Measurements from ENCODE around the gene ACBD4. TPM values are rescaled to one million over a fixed set of nuclear protein-coding genes. Genes with fewer than 3 reads are reported as not detected.

ACBD4 gene
- total and polyA plus RNA-seq, 2 of the 13 experiments (the other 11 are each of a cell fraction or from before 2014, with no cell fraction given) = 16.1 to 26.9 TPM

DNA sequence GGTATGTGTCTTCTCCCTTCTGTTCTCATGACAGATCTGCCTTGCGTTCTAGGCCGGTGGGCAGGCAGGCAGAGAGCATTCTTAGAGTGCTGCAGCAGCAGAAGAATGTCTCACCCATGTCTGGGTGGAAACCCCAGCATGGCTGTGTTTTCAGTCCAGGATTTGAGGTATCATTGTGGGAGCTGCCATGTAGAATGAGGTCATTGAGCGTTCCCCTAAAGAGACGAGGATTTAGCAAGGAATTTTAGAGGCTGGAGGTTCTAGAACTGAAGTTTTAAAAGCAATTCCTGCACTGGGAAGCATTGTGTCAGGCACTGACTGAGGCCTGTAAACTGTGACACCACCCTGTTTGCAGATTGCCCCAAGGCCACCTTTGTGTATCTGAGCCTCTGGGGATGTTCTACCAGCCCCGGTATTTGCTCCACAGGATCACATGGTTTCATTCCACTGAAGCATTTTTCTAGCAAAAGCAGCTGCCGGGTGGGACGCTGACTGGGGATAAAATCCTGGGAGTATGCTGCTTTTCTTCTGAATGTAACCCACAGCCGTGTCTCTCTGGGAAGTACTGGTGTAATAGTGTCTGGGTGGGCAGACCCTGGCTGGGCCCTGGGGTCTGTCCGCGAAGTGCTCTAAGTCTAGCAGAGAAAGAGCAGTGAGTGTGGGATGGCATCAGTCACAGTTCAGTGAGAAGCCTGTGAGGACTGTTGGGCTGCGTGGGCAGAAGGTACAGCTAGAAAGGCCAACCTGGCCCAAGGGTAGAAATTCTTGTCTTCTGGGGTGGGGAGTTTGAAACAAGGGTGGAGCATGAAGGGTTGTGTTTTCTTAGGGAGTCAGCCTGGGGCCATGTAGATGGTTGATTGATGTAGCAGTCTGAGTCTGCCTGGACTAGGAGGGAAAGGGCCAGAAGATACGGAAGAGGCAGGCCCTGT is 33.3 kb upstream of the ACBD4 start (continued):
- TF ChIP-seq ZSCAN21 (CRISPR knock-in tag; IDR thresholded peaks at IDR 0.05; ENCODE audit: borderline replicate concordance) (0 out of 2 replicates have a peak, but pooled peaks have one; percentile 25), ZNF468 (CRISPR knock-in tag; IDR thresholded peaks at IDR 0.05) (no peak), TCF7L2 (IDR thresholded peaks at IDR 0.05; ENCODE audit: low read depth, low read length) (no peak), GLI4 (CRISPR knock-in tag; IDR thresholded peaks at IDR 0.05; ENCODE audit: borderline replicate concordance) (no peak), MXI1 (IDR thresholded peaks at IDR 0.05; ENCODE audit: borderline replicate concordance, low read depth, low read length) (peak; percentile 60; the same call in 1 of the 3 replicates), SAP130 (CRISPR knock-in tag; IDR thresholded peaks at IDR 0.05; ENCODE audit: low read depth) (peak; percentile 92), ZNF550 (CRISPR knock-in tag; IDR thresholded peaks at IDR 0.05; ENCODE audit: borderline replicate concordance) (peak; percentile 57; the same call in 1 of the 2 replicates), FOXM1 (CRISPR knock-in tag; IDR thresholded peaks at IDR 0.05) (no peak), ZNF777 (CRISPR knock-in tag; IDR thresholded peaks at IDR 0.05) (no peak), SP5 (CRISPR knock-in tag; IDR thresholded peaks at IDR 0.05; ENCODE audit: borderline replicate concordance, low read depth) (no peak), ZIK1 (CRISPR knock-in tag; IDR thresholded peaks at IDR 0.05; ENCODE audit: borderline replicate concordance, low read depth) (no peak), PAX8 (CRISPR knock-in tag; IDR thresholded peaks at IDR 0.05; ENCODE audit: borderline replicate concordance) (no peak), ELF3 (CRISPR knock-in tag; IDR thresholded peaks at IDR 0.05) (0 out of 2 replicates have a peak, but pooled peaks have one; percentile 23), NFKBIZ (CRISPR knock-in tag; IDR thresholded peaks at IDR 0.05) (no peak), ZNF879 (CRISPR knock-in tag; IDR thresholded peaks at IDR 0.05) (no peak), ZNF652 (CRISPR knock-in tag; IDR thresholded peaks at IDR 0.05; ENCODE audit: borderline replicate concordance, low read depth) (no peak), TMF1 (CRISPR knock-in tag; IDR thresholded peaks at IDR 0.05; ENCODE audit: low read depth) (no peak), SMYD3 (CRISPR knock-in tag; IDR thresholded peaks at IDR 0.05) (no peak), ZBTB42 (CRISPR knock-in tag; IDR thresholded peaks at IDR 0.05) (no peak), ZNF274 (CRISPR knock-in tag; IDR thresholded peaks at IDR 0.05) (0 out of 2 replicates have a peak, but pooled peaks have one; percentile 21), SP2 (CRISPR knock-in tag; IDR thresholded peaks at IDR 0.05) (no peak)
- TF ChIP-seq, protein P1, sequence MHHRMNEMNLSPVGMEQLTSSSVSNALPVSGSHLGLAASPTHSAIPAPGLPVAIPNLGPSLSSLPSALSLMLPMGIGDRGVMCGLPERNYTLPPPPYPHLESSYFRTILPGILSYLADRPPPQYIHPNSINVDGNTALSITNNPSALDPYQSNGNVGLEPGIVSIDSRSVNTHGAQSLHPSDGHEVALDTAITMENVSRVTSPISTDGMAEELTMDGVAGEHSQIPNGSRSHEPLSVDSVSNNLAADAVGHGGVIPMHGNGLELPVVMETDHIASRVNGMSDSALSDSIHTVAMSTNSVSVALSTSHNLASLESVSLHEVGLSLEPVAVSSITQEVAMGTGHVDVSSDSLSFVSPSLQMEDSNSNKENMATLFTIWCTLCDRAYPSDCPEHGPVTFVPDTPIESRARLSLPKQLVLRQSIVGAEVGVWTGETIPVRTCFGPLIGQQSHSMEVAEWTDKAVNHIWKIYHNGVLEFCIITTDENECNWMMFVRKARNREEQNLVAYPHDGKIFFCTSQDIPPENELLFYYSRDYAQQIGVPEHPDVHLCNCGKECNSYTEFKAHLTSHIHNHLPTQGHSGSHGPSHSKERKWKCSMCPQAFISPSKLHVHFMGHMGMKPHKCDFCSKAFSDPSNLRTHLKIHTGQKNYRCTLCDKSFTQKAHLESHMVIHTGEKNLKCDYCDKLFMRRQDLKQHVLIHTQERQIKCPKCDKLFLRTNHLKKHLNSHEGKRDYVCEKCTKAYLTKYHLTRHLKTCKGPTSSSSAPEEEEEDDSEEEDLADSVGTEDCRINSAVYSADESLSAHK (CRISPR knock-in tag; IDR thresholded peaks at IDR 0.05; ENCODE audit: borderline replicate concordance) = no peak
- TF ChIP-seq, protein P2, sequence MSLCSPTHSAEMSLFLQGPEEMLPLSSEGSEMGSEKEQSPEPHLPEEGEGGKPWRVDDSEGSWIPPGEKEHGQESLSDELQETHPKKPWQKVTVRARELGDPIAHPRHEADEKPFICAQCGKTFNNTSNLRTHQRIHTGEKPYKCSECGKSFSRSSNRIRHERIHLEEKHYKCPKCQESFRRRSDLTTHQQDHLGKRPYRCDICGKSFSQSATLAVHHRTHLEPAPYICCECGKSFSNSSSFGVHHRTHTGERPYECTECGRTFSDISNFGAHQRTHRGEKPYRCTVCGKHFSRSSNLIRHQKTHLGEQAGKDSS (CRISPR knock-in tag; IDR thresholded peaks at IDR 0.05; ENCODE audit: borderline replicate concordance, low read depth) = no peak
